AG10803 (cell line): ENCODE results near the gene C16orf46.

ENCODE experiments used
- DNase-seq: peaks from one replicate; pipeline ENCODE4 v3.0.0; 2010; ENCODE audit warnings: low read depth
- H3K4me3 ChIP-seq: 2 replicates; pipeline ENCODE4 v1.5.1; 2011; ENCODE audit warnings: mild to moderate bottlenecking, low read length, control low read depth
- CTCF ChIP-seq: conservative IDR thresholded peaks from 2 replicates; pipeline ENCODE4 v1.5.1; 2011; ENCODE audit warnings: mild to moderate bottlenecking, low read length, control low read depth, inconsistent platforms

C16orf46 gene

DNA sequence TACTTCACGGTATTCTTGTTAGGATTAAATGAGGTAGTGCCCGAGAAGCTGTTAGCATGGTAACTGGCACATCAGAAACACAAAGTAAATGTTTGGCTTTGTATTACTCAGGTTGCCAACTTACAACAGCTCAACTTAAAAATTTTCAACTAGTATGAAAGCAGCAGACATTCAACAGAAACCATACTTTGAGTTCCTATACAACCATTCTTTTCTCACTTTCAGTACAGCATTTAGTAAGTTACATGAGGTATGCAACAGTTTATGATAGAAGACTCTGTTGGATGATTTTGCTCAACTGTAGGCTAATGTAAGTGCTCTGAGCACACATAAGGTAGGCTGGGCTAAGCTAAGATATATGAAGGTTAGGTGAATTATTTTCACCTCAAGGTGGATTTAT lies 62.4 kb downstream of the C16orf46 start:
- TF ChIP-seq CTCF, result no peak
- no peak overlapping the region for H3K4me3 ChIP-seq
- no peak for DNase-seq

DNA sequence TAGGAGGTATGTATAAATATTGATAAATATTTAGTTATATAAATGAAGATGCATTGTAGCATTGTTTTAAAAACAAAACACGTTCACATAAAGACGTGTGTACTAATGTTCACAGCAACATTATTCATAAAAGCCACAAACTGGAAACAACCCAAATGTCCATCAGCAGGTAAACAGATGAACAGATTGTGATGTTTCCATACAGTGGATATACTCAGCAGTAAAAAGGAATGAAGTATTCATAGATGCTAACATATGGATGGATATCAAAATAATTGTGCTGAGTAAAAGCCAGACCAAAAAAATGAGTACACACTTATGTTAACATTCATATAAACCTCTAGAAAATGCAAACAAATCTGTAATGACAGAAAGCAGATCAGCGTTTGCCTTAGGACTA lies 64.1 kb downstream of the C16orf46 start:
- H3K4me3 ChIP-seq, result no peak overlapping the region
- TF ChIP-seq CTCF, result no peak
- DNase-seq, result no peak
